ENCODE measurements around the gene NDUFC1.

NDUFC1 gene

GRCh38 chr4:139278485-139278884 is 23.8 kb downstream of the NDUFC1 start:
- no peak for ATAC-seq
- TF ChIP-seq ZNF565 (CRISPR knock-in tag; conservative IDR thresholded peaks at IDR 0.05; ENCODE audit: low read depth), result no peak
- TF ChIP-seq SNAI2 (CRISPR knock-in tag; IDR thresholded peaks at IDR 0.05), result no peak
- TF ChIP-seq TCF4 (CRISPR knock-in tag; IDR thresholded peaks at IDR 0.05; ENCODE audit: borderline replicate concordance), result no peak
- TF ChIP-seq RARB (CRISPR knock-in tag; IDR thresholded peaks at IDR 0.05), result no peak
- no peak for TF ChIP-seq TSHZ2 (CRISPR knock-in tag; IDR thresholded peaks at IDR 0.05)
- TF ChIP-seq TOX (CRISPR knock-in tag; IDR thresholded peaks at IDR 0.05; ENCODE audit: borderline replicate concordance), result no peak
- no peak for TF ChIP-seq ESRRG (CRISPR knock-in tag; IDR thresholded peaks at IDR 0.05)
- no peak for TF ChIP-seq ISL1 (CRISPR knock-in tag; IDR thresholded peaks at IDR 0.05)
- no peak for TF ChIP-seq POU6F1 (CRISPR knock-in tag; IDR thresholded peaks at IDR 0.05; ENCODE audit: borderline replicate concordance, low read depth)

- TF ChIP-seq PATZ1 (CRISPR knock-in tag; IDR thresholded peaks at IDR 0.05; ENCODE audit: borderline replicate concordance), result peak; percentile 61; the same call in 1 of the 2 replicates
- TF ChIP-seq TCF4 (CRISPR knock-in tag; IDR thresholded peaks at IDR 0.05; ENCODE audit: borderline replicate concordance), result peak; percentile 57; the same call in 1 of the 2 replicates
- TF ChIP-seq GLIS3 (CRISPR knock-in tag; IDR thresholded peaks at IDR 0.05), result no peak
- peak; percentile 89; the same call in 1 of the 2 replicates for TF ChIP-seq POU6F1 (CRISPR knock-in tag; IDR thresholded peaks at IDR 0.05; ENCODE audit: borderline replicate concordance, low read depth)
- TF ChIP-seq, protein P1, sequence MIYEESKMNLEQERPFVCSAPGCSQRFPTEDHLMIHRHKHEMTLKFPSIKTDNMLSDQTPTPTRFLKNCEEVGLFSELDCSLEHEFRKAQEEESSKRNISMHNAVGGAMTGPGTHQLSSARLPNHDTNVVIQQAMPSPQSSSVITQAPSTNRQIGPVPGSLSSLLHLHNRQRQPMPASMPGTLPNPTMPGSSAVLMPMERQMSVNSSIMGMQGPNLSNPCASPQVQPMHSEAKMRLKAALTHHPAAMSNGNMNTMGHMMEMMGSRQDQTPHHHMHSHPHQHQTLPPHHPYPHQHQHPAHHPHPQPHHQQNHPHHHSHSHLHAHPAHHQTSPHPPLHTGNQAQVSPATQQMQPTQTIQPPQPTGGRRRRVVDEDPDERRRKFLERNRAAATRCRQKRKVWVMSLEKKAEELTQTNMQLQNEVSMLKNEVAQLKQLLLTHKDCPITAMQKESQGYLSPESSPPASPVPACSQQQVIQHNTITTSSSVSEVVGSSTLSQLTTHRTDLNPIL (CRISPR knock-in tag; IDR thresholded peaks at IDR 0.05; ENCODE audit: low read depth), result peak; percentile 74
- TF ChIP-seq CSDC2 (CRISPR knock-in tag; IDR thresholded peaks at IDR 0.05), result no peak
- no peak for TF ChIP-seq OSR1 (CRISPR knock-in tag; IDR thresholded peaks at IDR 0.05)
- peak; percentile 94 for TF ChIP-seq ISL1 (CRISPR knock-in tag; IDR thresholded peaks at IDR 0.05)
- TF ChIP-seq TOX (CRISPR knock-in tag; IDR thresholded peaks at IDR 0.05; ENCODE audit: borderline replicate concordance), result peak; percentile 74; the same call in 1 of the 2 replicates
- ATAC-seq, result peak; percentile 67
Observed at GRCh38 chr4:139275281-139275735, 27.0 kb downstream of the NDUFC1 start.

DNA sequence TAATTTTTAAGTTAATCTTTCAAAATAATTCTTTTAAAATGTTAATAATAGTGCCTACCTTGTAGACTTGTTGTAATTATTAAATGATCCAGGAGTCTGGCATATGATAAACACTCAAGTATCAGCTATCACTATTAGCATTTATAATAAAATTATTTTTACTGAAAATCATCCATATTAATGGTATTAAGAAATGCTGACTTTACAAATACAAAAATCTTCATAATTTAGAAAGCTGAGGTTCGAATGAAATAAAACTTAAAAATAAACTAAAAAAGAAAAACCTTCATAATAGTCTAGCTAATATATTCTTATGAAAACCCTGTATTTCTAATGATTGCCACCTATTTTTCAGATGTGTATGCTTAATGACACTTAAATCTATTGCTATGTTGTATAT is 27.5 kb downstream of the NDUFC1 start:
- TF ChIP-seq ZC3H10 (CRISPR knock-in tag; IDR thresholded peaks at IDR 0.05) (no peak), ZNF8 (CRISPR knock-in tag; IDR thresholded peaks at IDR 0.05) (no peak), CSRNP3 (CRISPR knock-in tag; IDR thresholded peaks at IDR 0.05) (no peak), GLIS3 (CRISPR knock-in tag; IDR thresholded peaks at IDR 0.05) (no peak), ZNF565 (CRISPR knock-in tag; conservative IDR thresholded peaks at IDR 0.05; ENCODE audit: low read depth) (no peak), CSDC2 (CRISPR knock-in tag; IDR thresholded peaks at IDR 0.05) (no peak), TCF4 (CRISPR knock-in tag; IDR thresholded peaks at IDR 0.05; ENCODE audit: borderline replicate concordance) (no peak)
- ATAC-seq, result no peak
